T-helper 17 cell (primary cell): ENCODE measurements around the gene ASPRV1. TPM values are rescaled to one million over a fixed set of nuclear protein-coding genes. Genes with fewer than 3 reads are reported as not detected.
"Not testable (repeated sequence)": the region's sequence is repeated elsewhere in the genome, so short reads cannot be mapped to it uniquely, and the experiment has no call there.

Experiments used
- ATAC-seq: fragments of 150-1000 bp; cut with Tn5 transposase; 2 replicates; pipeline ENCODE4 v1.10.0; 2021; ENCODE audit warnings: mild to moderate bottlenecking, moderate library complexity
- DNase-seq, 3 donors: peaks; one replicate each; pipeline versions ENCODE4 v3.0.0 to v3.0.0-alpha.2; 2020 to 2021
- H3K9me3 ChIP-seq: one replicate; pipeline ENCODE4 v1.7.0; 2013; ENCODE audit warnings: low read length, mild to moderate bottlenecking; ENCODE audit not compliant: control insufficient read depth, poor library complexity, severe bottlenecking
- H3K27ac Mint-ChIP-seq: one replicate; pipeline ENCODE4 v1.8.0; 2022; ENCODE audit warnings: mild to moderate bottlenecking, moderate library complexity, mixed read lengths
- H3K27me3 Mint-ChIP-seq: one replicate; pipeline ENCODE4 v1.8.0; 2022; ENCODE audit warnings: mixed read lengths
- H3K36me3 Mint-ChIP-seq: one replicate; pipeline ENCODE4 v1.8.0; 2022; ENCODE audit warnings: low read depth, mixed read lengths
- H3K4me1 Mint-ChIP-seq: one replicate; pipeline ENCODE4 v1.8.0; 2022; ENCODE audit warnings: mild to moderate bottlenecking, mixed read lengths
- H3K4me3 Mint-ChIP-seq: one replicate; pipeline ENCODE4 v1.8.0; 2022; ENCODE audit warnings: mild to moderate bottlenecking, moderate library complexity, mixed read lengths
- total RNA-seq, 4 donors: library from RNA in 2 of 4; stranded (reverse) in 2 of 4; gene quantifications; one replicate each; pipeline ENCODE4 v1.2.3 and lab custom pipeline; 2022 to 2026

ASPRV1 gene
- total RNA-seq, 2 donors from 2014 or later = 1.1 to 1.7 TPM

GRCh38 chr2:69965756-69966445 lies 4.5 kb upstream of the ASPRV1 start:
- Mint-ChIP-seq H3K4me1 (peaks cover 2% of the 10 kb centered on the region), H3K36me3 (no peaks in the 10 kb centered on the region), H3K27ac (no peak overlapping the region), H3K4me3 (no peak overlapping the region), H3K27me3 (no peaks in the 10 kb centered on the region)
- no peak for ATAC-seq
- DNase-seq = no peak
- H3K9me3 ChIP-seq = no peaks in the 10 kb centered on the region

DNA sequence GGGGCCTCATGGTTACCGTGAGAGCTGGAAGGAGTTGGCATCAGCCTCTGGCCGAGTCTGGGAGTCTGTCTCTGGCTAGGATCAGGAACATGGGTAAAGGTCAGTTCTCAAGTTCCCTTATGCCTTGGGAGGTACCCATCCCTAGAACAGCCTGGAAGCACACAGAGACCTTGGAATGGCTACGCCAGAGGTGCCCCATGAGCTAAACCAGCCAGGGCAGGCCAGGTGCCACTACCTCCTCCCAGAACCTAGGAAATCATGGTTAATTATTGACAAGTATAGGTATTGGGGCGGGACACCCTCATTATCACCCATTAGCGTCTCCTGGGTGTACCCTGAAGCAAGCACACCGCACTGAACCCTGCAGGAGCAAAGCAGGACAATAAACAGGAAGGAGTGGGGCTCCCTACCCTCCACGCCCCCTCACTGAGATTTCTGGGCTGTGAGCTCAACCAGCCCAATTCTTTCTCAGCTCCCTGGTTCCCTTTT lies 3.0 kb upstream of the ASPRV1 start:
- peak overlapping the region; percentile 92 for H3K27ac Mint-ChIP-seq
- DNase-seq (no peak), ATAC-seq (no peak)
- H3K4me1 Mint-ChIP-seq = no peaks in the 10 kb centered on the region
- no peaks in the 10 kb centered on the region for H3K9me3 ChIP-seq
- H3K27me3 Mint-ChIP-seq = peaks cover 8% of the 10 kb centered on the region
- no peak overlapping the region for H3K4me3 Mint-ChIP-seq
- H3K36me3 Mint-ChIP-seq = peaks cover 2% of the 10 kb centered on the region

DNA sequence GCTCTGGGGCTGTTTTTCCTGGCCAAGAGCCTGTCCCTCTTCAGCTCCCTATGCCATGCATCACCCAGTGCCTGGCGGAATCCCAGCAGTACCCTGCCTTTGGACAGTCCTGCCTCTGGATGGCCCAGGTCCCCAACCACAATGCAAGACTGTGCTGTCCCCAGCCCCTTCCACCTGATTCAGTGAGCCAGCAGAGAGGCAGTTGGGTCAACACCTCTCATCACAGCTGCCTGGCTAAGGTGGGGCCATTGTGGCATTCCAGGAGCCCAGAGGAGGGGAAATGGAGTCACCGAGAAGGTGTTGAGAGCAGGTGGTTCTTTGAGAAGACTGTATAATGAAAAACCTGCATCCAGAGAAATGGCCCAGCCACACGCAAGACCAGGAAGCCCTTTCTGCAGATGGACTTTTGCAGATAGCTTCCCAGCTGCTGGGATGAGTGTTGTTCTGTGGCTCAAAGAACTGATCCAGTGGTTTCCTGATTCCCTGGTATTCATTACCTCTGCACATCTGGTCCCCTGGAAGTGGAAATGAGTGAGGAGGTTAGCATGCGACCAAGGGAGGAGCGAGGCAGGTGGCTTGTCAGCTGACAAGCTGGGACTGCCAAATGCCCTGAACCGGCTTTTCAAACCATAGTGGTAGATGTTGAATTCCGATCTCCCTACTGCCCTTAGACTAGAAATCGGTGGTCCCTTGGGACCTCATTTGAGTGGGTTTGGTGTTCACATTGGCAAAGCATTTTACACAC lies 1.7 kb upstream of the ASPRV1 start:
- peaks cover 10% of the 10 kb centered on the region for H3K27me3 Mint-ChIP-seq
- H3K4me1 Mint-ChIP-seq = no peaks in the 10 kb centered on the region

GRCh38 chr2:69960821-69961220 lies 610 bp downstream of the ASPRV1 start:
- peaks cover 23% of the 10 kb centered on the region for H3K27me3 Mint-ChIP-seq
- peaks cover 2% of the 10 kb centered on the region for H3K4me1 Mint-ChIP-seq
- peaks cover 2% of the 10 kb centered on the region for H3K36me3 Mint-ChIP-seq
- H3K9me3 ChIP-seq = no peaks in the 10 kb centered on the region
- H3K4me3 Mint-ChIP-seq = no peak overlapping the region
- no peak overlapping the region for H3K27ac Mint-ChIP-seq
- DNase-seq (no peak), ATAC-seq (no peak)

More for the DNA sequence above, 1.7 kb upstream of the ASPRV1 start:
- Mint-ChIP-seq H3K36me3 (peaks cover 2% of the 10 kb centered on the region), H3K4me3 (no peak overlapping the region), H3K27ac (peak overlapping the region; percentile 9)
- no peak for ATAC-seq
- DNase-seq = no peak
- no peaks in the 10 kb centered on the region for H3K9me3 ChIP-seq

- H3K9me3 ChIP-seq = no peaks in the 10 kb centered on the region
- Mint-ChIP-seq H3K36me3 (peaks cover 3% of the 10 kb centered on the region), H3K4me3 (no peak overlapping the region), H3K4me1 (peaks cover 4% of the 10 kb centered on the region), H3K27me3 (peaks cover 35% of the 10 kb centered on the region), H3K27ac (no peak overlapping the region)
- DNase-seq = no peak
- no peak for ATAC-seq
These were observed 2.0 kb downstream of the ASPRV1 start for GRCh38 chr2:69959425-69959824.

- Mint-ChIP-seq H3K4me1 (peaks cover 5% of the 10 kb centered on the region), H3K4me3 (no peak overlapping the region), H3K36me3 (peaks cover 4% of the 10 kb centered on the region), H3K27me3 (peaks cover 39% of the 10 kb centered on the region), H3K27ac (no peak overlapping the region)
- H3K9me3 ChIP-seq = no peaks in the 10 kb centered on the region
- ATAC-seq (no peak), DNase-seq (no peak)
These were observed 3.0 kb downstream of the ASPRV1 start for GRCh38 chr2:69958480-69958879.

- H3K27ac Mint-ChIP-seq = no peak overlapping the region
- no peaks in the 10 kb centered on the region for H3K9me3 ChIP-seq
- no peak overlapping the region for H3K4me3 Mint-ChIP-seq
- DNase-seq (no peak), ATAC-seq (no peak)
- peaks cover 4% of the 10 kb centered on the region for H3K36me3 Mint-ChIP-seq
- H3K27me3 Mint-ChIP-seq = peaks cover 42% of the 10 kb centered on the region
- peaks cover 5% of the 10 kb centered on the region for H3K4me1 Mint-ChIP-seq
These were observed 3.5 kb downstream of the ASPRV1 start for GRCh38 chr2:69957965-69958364.

DNA sequence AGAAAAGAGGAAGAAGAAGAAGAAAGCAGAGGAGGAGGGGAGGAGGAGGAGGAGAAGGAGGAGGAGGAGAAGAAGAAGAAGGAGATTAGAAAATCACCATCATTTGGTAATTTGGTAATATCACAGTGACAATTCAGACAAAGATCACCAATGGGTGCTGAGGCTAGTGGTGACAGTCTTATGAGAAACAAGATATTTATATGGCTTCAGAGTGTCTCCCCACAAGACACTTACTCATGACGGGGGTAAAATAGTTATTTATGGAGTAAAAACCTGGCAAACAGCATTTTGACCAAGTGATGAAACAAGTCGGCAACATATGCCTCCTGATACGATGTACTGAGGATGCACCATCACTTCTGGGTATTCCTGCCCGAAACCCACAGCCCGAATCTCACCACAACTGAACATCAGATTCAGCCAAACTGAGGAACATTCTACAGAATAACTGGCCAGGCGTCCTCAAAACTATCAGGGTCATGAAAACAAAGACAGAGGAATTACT lies 4.9 kb downstream of the ASPRV1 start:
- H3K9me3 ChIP-seq = no peaks in the 10 kb centered on the region
- Mint-ChIP-seq H3K27me3 (peaks cover 45% of the 10 kb centered on the region), H3K27ac (peak overlapping the region; percentile 22), H3K4me3 (no peak overlapping the region), H3K4me1 (peaks cover 7% of the 10 kb centered on the region), H3K36me3 (peaks cover 5% of the 10 kb centered on the region)
- DNase-seq (no peak), ATAC-seq (no peak)

DNA sequence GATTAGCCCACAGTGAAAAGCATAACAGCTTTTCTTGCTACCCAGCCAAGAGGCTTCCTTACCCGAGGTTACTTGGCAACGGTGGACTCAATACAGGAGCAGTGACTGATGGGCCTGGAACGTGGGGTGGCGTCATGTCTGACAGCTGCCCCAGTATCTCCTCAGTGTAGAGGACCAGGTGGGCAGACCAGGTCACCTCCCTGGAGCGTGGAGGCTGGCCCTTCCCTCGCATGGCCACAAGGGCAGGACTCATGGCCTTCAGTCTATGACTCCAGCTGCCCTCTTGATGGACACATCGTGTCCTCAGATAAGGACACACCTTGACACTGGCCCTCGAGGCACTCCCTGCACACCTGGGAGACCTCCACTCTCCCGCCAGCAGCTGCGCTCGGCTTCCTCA lies 6.4 kb downstream of the ASPRV1 start:
- DNase-seq (no peak), ATAC-seq (no peak)
- Mint-ChIP-seq H3K4me3 (no peak overlapping the region), H3K27me3 (peaks cover 43% of the 10 kb centered on the region), H3K4me1 (peaks cover 7% of the 10 kb centered on the region), H3K36me3 (peaks cover 5% of the 10 kb centered on the region), H3K27ac (peak overlapping the region; percentile 19)
- no peaks in the 10 kb centered on the region for H3K9me3 ChIP-seq

- DNase-seq (no peak), ATAC-seq (no peak)
- Mint-ChIP-seq H3K27me3 (peaks cover 35% of the 10 kb centered on the region), H3K36me3 (peaks cover 4% of the 10 kb centered on the region), H3K4me1 (peaks cover 7% of the 10 kb centered on the region), H3K4me3 (no peak overlapping the region), H3K27ac (peak overlapping the region; percentile 67)
- H3K9me3 ChIP-seq = no peaks in the 10 kb centered on the region
These were observed 7.3 kb downstream of the ASPRV1 start for GRCh38 chr2:69954084-69954483.

- H3K9me3 ChIP-seq = no peaks in the 10 kb centered on the region
- H3K27ac Mint-ChIP-seq = no peak overlapping the region
These were observed 8.9 kb downstream of the ASPRV1 start for GRCh38 chr2:69952336-69953115.

GRCh38 chr2:69950671-69951070 lies 10.8 kb downstream of the ASPRV1 start:
- not testable (repeated sequence) for DNase-seq

More at GRCh38 chr2:69952336-69953115, 8.9 kb downstream of the ASPRV1 start:
- no peak overlapping the region for H3K4me3 Mint-ChIP-seq
- peaks cover 13% of the 10 kb centered on the region for H3K4me1 Mint-ChIP-seq
- H3K36me3 Mint-ChIP-seq = peaks cover 4% of the 10 kb centered on the region
- H3K27me3 Mint-ChIP-seq = peaks cover 33% of the 10 kb centered on the region
- DNase-seq (no peak), ATAC-seq (no peak)

DNA sequence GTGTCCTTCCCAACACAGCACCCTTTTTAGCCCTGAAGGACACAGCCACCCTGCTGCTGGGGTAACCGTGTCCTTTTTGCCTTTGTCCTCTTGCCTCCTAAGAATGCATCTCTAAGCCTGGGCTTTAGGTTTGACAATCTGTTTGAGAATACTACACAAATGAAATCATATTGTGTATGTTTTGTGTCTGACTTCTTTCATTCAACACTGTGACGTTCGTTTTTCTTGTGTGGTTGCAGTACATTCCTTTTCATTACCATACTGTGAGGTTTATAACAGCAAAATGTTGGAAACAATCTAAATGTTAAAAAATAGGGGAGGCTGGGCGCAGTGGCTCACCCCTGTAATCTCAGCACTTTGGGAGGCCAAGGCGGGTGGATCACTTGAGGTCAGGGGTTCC lies 11.2 kb downstream of the ASPRV1 start:
- H3K27me3 Mint-ChIP-seq = peaks cover 16% of the 10 kb centered on the region
- peaks cover 4% of the 10 kb centered on the region for H3K36me3 Mint-ChIP-seq
- H3K9me3 ChIP-seq = no peaks in the 10 kb centered on the region
- no peak overlapping the region for H3K4me3 Mint-ChIP-seq
- H3K4me1 Mint-ChIP-seq = peaks cover 32% of the 10 kb centered on the region
- DNase-seq (no peak), ATAC-seq (no peak)
- H3K27ac Mint-ChIP-seq = no peak overlapping the region

More at GRCh38 chr2:69950671-69951070, 10.8 kb downstream of the ASPRV1 start:
- H3K36me3 Mint-ChIP-seq, ATAC-seq, H3K9me3 ChIP-seq, H3K4me3 Mint-ChIP-seq, H3K27ac Mint-ChIP-seq: not testable (repeated sequence)
- Mint-ChIP-seq H3K4me1 (peaks cover 29% of the 10 kb centered on the region), H3K27me3 (peaks cover 21% of the 10 kb centered on the region)
